ENCODE results near the gene TMC1.

Gene TMC1

DNA sequence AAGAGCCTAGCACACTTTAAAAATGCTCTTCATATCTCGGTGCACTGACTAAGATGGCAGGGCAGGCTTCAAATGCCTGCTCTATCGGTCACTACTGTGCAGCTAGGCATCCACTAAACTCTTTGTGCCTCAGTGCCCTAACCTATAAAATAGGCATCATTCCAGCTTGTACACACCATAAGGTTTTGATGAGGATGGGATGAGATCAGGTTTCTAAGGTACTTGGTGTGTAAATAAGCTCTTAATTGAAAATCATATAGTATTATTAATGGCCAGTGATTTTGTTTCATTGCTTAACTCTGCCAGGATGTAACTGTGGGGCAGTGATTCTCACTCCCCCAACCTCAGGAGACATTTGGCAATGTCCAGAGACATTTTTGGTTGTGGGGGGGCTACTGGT lies 352.9 kb downstream of the TMC1 start:
- no peak for DNase-seq (ENCODE audit: low spot score)

DNA sequence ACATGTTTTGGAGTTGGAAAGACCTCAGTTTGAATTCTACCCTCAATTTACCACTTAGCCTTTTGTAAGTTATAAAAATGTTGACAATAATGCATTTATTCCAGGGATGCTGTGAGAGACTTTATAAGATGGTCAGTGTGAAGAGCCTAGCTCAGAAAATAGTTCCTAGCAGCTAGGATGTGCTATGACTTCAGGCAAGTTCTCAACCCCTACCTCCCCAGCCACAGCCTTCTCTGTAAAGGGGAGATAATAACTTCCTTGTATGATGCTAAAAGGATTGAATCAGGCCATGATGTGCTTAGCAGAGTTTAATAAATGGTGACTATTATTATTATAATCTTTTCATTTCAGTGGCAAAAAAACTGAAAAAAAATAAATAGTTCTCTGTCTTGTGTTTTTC lies 353.8 kb downstream of the TMC1 start:
- DNase-seq (ENCODE audit: low spot score), result no peak

DNA sequence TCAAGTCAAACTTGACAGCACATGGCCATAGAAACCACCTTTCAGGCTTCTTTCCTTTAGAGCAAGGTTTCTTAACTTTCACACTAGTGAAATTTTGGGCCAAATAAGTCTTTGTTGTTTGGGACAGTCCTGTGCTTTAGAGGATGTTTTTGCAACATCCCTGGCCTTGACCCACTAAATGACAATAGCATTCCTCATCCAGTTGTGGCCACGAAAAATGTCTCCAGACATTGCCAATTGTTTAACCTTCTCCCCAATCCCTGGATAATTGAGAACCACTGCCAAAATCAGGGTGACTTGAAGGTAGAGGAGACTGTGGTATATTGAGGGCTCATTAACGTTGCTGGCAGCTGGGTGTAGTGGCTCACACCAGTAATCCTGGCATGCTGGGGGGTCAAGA lies 359.4 kb downstream of the TMC1 start:
- no peak for DNase-seq (ENCODE audit: low spot score)

DNA sequence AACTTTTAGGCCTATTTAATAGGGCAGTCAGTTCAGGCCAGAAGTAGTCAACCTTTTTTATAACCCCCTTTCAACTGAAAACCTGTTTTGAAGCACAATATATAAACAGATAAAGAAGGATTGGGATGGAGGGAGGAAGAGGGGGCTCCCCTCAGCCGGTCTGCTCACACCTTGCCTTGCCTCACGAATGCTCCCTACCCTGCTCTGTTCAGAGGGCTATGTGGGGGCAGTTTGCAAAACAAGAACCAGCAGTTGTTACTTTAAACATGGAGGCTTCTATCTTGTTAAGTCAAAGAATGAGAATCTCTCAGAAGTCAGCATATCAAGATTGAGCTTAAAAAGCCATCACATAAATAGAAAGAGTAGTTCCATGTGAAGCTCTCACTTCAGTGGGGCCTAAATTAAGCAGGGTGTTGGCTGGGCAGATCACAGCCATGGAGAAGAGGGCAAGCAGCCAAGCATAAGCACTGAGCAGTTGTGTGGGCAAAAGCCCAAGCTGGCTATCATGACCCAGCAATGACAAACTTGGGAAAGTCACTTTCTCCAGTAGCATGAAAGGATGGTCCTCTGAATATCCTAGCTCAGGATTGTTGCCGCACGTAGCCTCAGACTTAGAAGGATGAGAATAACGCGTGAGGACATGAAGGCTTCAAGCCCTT lies 360.8 kb downstream of the TMC1 start:
- DNase-seq (ENCODE audit: low spot score), result no peak

DNA sequence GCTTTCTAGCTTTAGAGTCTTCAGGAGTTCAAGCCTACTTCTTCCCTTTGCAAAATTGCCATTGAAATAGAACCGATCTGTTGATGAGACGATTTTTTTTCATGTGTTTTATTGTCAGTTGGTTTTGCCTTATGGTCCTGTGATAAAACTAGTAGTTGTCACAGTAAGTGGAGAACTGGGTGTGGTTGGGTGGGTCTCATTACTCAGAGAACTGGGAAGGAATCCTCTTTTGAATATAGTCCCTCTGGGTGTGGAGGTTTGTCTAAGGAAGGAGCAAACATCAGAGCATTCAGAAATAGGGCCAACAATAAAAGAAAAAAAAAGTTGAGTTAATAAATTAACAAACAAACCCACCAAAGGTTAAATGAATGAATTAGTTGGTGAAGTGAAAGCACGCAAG lies 362.5 kb downstream of the TMC1 start:
- DNase-seq (ENCODE audit: low spot score), result no peak

DNA sequence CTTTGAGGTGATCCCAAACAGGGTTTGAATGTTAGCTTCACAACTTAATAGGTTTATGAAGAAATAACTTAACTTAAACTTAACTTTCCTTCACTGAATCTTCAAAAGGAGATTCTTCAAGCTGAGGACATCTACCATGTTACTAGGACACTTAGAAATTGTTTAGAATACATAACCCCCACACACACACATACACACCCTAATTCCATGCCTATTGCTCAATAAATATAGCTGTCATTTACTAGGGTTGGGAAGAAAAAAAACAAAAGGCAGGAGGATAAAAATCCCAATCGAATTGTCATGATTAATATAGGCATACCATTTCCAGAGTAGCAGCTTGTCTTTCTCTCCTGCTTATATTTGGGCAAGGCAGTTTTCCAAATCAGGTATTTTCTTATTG lies 363.1 kb downstream of the TMC1 start:
- DNase-seq (ENCODE audit: low spot score), result no peak

Data from NAMALWA (cell line).